ENCODE data around the gene EXOC3L1.

Gene EXOC3L1, protein sequence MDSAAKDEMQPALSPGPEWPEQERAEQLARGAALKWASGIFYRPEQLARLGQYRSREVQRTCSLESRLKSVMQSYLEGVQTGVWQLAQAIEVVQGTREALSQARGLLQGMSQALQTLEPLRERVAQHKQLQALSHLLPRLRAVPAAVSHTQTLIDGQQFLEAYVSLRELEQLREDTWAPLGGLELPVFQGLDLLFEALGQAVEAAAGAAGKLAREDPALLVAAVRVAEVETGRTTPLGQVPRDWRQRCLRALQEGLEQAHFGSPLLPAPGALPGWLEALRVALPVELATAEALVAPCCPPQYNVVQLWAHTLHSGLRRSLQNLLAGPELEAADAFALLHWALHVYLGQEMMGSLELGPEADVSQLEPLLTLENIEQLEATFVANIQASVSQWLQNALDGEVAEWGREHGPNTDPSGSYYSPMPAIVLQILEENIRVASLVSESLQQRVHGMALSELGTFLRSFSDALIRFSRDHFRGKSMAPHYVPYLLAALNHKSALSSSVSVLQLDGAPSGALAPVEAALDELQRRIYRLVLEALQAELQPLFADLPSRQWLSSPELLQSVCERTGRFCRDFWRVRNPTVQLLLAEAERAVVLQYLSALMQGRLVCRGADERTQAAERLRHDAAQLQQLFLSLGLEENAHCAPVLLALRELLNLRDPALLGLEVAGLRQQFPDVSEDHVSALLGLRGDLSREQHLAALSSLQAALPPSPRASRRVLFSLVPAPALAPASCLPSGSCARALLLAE
- 0 reads per million in 2 donors for total RNA-seq

DNA sequence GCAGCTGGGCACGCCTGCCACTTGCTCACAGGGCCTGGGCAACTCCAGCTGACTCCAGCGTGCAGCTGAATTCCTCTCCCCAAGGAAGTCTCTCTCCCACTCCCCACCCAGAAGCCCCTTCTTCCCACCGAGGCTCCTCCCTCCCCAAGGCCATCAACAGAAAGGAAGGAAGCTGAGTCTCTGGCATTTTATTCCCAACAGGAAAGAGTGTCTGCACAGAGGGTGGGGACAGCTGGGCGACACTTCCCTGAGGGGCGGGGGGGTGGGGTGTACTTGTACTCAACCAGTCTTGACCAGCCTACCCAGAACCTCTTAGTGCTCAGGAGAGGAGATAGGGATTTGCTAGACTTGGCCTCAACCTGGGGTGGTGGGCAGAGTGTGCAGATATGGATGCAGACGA, at the start of gene EXOC3L1:
Gene EXOC3L1, minus strand, starts transcription at position 96 of the 400 bp plus-strand sequence. CDS start 460 bp downstream, outside the sequence.
- DNase-seq: no peak

DNA sequence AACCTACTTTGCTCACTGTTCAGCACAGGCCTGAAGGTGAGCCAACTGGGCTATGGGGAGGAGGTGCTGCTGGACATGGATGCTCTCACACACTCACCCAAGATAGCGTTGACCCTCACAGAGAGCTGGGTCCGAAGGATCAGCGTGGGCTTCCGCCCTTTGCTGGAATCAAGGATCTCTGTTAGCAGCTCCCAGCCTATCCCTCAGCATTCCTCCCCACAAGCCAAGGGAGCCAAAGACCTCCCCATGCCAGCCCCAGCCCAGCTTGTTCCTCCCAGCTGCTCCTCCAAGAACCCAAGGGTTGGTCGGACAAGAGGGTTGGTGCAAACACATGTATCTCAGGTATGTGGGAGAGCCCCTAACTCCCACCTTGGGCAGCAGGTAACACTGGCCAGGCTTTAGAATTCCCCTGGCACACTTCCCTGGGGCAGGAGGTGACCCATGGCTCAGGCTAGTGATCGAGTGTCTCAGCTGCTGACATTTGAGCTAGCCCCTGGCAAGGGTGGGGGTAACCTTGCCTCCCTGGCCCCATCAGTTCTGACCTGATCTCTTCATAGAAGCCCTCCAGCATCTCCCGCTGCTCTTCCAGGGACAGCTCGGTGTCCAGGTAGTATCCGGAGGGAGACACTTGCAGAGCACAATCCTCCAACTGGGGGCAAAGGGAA, 49.0 kb upstream of the EXOC3L1 start:
- DNase-seq: no peak

DNA sequence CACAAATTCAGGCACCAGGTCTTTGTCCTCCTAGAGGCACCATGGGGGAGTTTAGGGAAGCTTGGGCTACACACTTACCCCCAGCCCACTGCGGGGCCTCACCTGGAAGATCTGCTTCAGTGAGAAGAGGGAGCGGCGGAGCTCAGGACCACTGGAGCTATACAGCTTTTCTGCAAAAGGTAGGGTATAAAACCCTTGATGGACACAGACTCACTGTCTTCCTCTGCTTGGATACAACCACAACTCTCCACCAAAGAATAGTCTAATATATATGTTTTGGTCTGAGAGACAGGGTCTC, 48.3 kb upstream of the EXOC3L1 start:
- DNase-seq: no peak

DNA sequence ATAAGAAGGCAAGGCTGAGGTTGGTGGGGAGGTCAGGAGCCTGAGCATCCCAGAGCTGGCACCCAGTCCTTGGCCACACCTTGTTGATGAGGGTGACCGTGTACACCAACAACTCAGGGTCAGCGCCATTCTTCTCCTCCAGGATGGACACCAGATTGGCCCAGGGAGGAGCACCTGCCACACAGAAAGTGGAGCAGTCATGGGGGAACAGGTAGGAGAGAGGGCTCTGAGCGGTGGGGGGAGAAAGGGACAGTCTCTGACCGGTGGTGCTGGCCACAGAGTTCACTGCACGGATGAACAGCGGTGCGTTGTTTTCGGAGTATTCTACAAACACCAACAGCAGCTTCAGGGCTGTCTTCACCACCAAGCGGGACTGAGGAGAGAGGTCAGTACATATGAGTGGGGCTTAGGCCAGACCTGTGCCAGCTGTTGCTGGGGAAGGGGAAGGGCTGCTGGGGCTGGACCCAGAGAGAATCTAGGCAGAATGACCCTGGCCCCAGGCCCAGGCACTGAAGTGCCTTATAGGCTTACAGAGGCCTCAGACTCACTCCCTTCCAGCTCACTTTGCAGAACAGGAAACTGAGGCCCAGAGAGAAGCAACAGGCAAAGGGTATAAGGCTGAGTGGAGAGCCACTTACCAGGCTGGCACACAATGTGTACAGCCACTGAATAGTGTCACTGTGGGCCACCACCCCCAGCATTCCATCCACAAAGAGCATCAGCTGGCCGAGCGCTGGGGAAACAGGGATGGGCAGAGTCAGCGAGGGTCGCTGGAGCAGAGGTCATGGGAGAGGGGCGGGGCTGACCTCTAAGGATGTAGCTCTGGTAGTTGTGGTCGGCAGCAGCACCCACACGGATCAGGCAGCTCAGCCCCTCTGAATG, 47.7 kb upstream of the EXOC3L1 start:
- DNase-seq: no peak

DNA sequence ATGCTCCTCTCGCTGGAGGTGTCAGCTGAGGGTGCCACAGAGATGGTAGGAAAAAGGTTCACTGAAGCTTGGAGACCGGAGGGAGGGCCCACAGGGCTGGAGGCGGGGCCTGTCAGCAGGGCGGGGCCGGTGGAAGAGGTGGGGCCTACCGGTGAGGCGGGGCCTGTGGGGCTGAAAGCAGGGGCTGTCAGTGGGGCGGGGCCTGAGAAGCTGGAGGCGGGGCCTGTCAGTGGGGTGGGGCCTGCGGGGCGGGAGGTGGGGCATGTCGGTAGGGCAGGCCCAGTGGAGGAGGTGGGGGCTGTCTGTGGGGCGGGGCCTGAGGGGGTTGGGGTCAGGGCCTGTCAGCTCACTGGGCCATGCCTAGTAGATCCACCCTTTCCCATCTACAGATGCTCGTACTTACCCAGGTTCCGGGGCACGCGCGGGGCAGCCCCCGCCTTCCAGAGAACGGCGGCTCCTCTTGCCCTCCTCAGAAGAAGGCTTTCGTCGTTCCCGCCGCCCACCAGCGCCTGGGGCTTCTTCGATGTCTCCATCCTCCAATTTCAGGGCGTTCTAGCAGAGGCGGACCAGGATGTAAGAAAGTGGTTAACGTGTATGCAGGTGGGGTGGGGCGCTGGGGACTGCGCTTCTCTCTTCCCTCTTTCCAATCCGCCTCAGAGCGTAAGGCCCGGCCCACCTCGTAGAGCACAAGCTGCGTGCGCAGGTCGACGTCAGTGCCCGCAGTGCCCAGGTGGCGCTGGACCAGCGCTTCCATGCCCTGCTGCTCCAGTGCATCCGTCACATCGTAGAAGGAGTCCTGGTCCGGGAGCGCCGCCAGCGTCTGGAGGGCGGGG, 46.8 kb upstream of the EXOC3L1 start:
- peak; percentile 77 for DNase-seq

DNA sequence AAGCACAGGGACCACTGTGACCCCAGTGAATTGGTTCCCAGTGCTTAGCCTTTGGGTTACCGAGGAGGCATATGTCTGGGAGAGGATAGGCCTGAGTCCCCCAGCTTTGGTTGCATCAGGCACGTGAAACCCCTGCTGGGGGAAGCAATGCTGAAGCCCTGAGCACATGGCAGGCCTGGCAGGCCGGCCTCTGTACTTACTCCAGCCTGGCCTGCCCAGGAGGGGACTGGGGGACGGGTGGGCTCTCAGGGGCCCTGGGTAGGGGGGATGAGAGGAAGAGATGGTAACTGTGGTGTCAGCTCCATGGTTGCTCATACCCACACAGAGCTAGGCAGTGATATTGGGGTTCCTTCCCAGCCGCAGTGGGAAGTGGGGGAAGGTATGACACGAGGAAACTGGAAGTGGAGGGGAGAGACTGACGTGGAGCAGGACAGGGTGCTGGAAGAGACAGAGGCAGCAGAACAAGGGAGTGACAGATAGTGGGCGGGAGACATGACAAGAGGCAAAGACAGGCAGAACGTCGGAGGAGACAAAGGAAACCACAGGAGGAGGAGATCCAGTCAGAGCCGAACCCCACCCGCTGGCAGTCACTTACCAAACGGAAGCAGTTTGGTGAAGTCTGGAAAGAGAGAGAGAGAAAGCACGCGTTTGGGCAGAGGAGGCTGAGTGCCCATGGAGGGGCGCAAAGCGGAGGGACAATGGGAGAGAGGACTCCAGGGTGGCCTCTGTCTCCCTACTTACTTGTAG, 46.1 kb upstream of the EXOC3L1 start:
- DNase-seq: peak; percentile 53

DNA sequence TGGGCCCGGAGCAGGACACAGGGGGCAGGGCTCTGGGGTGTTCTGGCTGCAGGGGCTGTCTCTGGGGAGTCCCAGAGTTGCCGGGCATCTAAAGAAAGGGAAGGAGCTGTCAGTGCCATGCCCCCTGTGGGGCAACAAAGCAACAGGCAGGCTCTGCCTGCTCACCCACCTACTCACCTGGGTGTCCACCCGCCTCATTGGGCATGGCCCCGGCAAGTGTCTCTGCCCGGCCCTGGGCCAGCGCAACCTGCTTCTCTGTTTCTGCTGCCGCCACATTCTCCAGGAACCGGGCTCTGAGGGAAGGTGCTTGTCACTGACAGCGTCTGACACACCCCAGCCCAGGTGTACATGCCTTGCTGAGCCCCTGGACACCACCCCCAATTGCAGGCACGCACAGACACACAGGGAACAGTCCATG, 44.3 kb upstream of the EXOC3L1 start:
- no peak for DNase-seq

DNA sequence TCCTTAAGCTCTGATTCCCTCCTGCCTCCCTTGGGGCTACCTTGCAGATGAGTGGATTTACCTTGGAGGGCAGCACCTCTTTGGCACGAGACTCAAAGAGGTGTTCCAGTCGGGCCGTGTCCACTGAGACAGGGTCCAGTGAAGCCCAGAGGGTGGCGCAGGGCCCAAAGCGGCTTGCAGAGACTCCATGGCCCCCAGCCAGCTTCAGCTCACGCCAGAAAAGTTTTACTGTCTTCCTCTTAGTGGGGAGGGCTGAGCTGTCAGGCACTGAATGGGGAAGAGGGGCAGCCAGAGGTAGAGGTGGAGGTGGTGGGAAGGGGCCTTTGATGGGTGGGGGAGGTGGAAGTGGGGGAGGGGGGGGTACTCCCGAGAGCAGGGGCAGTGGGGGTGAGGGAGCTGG, 43.7 kb upstream of the EXOC3L1 start:
- DNase-seq: no peak

DNA sequence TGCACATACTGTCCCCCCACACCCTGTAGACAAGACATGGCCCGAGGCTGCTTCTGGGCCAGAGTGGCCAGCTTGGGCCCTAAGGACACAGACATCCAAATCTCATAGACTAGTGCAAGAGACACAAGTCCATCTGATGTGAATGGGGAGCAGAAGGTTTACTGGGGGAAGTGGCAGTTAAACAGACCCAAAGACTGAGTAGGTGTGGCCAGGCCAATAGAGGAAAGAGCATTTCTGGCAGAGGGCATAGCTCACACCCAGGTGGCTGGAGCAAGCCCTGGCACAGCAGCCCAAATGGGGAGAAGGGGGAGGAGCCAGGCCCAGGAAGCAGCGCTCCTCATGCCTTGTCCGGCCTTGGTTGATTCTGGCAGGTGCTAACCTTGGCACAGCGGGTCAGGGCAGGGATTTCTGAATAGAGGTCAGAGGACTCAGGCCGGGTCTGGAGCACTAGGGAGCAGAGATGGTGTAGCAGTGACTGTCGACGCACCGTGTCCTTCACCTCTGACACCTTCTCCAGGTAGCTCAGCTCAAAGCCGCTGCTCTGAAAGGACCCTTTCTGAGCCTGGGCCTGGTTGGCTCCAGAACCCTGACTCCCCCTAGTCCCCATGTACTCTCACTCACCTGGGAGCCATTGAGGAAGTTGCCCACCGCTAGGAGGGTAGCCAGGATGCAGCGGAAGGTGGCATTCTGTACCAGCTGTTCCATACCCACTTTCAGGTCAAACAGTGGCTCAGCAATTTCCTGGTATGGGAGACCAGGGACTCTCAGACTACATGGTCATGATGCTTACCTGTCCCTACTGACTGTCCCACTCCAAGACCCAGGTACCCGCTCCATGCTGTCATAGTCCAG, 41.1 kb upstream of the EXOC3L1 start:
- no peak for DNase-seq

DNA sequence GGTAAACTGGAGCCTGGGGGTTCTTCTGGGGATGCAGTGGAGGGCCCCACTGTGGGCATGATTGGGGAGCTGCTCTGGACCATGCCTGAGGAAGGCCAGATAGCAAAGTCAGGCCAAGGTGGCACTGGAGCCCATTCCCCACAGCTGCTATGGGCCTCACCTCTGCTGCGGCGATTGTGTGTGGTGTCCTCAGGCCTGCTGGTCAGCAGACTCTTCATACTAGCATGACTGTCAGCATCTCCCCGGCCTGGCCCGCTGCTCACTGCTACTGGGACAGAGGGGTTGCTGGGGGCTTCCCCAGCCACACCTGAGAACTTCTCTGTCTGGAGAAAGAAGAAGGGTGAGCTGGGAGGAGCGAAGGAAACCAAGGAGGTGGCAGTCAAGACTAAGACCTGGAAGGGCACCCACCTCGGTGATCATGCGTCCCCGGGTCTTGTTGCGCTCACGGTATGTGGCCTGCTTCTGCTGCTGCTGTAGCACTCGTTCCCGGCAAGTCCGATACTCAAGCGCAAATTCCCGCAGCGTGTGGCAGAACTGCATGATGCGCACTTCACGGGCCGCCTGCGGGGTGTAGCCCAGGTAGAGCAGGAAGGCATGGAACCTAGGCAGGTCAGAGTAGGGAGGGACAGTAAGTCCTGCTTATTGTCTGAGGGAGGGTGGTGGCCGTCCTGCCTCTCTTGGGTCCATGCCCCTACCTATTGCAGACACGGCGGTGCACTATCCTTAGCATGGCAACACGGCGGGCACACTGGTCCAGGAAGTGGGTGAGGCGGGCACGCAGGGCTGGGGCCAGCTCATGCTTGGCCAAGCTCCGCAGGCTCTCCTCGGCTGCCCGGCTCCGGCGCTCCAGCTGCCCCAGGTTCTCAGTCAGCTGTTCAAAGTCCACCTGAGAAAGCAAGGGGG, 40.2 kb upstream of the EXOC3L1 start:
- DNase-seq: no peak

DNA sequence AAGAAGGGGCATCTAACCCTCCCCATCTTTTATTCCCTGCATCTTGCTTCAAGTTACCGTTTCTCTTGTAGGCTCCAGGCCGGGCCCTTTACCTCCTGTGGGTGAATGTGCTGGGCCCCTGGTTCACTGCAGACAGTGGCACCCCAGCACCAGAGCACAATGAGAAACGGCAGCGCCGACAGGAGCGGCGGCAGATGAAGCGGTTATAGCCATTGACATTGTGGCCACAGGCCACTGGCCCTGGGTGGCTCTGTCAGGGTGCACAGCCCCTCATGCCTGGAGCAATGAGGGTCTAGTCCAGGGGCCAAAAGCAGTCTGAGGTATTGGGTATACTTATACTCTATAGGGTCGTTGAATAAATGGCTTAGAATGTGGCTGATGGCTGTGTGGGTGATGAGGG, 39.0 kb upstream of the EXOC3L1 start:
- DNase-seq: no peak

DNA sequence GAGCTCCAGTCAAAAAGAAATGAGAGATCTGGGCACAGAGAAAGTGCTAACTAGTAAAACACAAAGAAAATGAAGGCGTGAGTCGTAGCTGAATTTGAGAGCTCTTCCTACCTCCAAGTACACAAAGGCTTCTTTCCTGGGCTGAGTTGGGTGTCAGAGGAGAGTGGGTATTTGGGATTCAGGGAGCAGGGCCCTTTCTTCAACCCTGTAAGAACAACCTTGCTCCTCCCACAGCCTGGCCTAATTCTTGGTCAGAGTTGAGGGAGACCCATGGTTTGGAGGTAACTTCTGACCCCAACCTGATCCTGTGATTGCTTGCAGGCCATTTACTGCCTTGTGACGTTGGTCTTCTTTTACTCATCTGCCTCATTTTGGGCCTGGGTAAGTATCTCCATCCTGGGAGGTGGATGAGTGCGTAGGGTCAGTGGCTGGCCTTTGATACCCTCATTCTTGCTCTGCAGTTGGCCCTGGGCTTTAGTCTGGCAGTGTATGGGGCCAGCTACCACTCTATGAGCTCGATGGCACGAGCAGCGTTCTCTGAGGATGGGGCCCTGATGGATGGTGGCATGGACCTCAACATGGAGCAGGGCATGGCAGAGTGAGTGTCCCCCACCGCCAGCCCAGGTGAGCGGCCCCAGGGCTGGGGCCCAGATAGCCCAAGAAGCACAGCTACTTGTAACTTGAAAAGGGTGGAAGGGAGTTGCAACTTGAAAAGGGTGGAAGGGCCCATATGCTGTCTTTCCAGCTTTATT, 38.3 kb upstream of the EXOC3L1 start:
- no peak for DNase-seq

DNA sequence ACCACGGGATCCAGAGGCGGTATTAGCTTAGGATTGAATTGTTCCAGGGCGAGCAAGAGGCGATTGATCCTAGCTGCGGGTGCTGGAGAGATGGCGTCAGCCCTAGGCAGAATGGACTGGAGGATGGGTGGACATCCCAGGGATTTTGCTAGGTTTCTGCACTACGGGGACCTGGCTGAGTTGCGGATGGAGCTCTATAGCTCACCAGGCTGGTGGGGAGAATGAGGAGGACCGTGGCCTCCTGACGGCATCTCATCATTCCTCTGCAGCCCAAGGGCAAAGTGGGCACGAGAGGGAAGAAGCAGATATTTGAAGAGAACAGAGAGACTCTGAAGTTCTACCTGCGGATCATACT, 37.6 kb upstream of the EXOC3L1 start:
- DNase-seq: no peak

DNA sequence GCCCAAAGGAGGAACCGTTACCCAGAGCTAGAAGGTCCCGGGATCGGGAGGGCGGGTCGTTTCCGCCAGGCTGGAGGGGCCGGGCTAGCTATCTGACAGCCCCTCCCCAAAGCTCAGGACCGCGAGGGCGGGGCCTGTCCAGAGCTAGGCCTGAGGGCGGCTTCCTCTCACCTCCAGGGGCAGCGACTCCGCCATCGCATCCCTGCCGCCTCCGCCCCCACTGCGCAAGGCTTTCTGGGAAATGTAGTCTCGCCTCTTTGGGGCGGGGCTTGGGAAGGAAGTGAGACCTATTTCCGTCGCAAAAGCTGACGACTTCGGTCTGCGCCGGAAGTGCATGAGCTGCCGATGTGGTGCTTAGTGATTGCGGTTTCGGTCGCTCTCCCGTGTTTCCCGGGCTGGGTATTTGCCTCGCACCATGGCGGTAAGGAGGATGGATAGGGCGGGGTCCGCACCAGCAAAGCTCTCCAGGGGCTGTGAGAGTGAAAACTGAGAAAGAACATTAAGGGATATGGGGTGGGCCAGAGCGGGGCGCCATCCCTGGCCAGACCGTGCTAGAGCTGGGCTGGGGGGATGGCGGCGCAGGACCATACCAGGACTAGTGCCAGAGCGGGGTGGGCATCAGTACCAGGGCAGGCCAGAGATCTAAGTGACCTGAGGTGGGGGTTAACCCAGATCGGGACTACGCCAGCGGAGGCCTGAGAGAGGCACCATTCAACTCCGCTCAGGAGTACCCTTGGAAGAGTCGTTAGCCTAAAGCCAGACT, 37.0 kb upstream of the EXOC3L1 start, which contains the start of gene TMEM208:
Gene TMEM208, plus strand, starts transcription at position 327 of the 763 bp plus-strand sequence. Its CDS starts 89 bp downstream, at position 416.
- DNase-seq: peak; percentile 99

DNA sequence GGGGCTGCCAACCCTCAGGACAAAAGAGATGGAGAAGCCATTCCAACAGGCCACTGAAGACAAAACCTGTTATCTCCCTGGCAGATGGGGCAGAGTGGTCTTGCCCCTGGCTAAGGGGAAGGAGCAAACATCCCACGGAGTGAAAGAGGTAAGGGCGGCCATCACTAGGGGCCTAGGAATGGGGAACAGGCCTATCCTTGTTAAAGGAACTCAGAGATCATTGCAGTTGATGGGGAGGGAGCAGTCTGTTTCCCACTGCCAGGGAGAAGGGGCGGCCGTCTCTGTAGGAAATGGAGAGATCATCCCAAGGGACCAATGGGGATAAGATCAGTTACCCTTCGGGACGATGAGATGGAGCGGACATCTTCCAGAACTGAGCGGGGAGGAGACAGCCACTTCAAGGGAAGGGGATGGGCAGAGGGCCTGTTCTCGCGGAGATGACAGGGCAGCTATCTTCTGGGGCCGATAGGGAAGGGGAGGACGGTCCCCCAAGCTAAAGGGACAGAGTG, 36.4 kb upstream of the EXOC3L1 start:
- no peak for DNase-seq

DNA sequence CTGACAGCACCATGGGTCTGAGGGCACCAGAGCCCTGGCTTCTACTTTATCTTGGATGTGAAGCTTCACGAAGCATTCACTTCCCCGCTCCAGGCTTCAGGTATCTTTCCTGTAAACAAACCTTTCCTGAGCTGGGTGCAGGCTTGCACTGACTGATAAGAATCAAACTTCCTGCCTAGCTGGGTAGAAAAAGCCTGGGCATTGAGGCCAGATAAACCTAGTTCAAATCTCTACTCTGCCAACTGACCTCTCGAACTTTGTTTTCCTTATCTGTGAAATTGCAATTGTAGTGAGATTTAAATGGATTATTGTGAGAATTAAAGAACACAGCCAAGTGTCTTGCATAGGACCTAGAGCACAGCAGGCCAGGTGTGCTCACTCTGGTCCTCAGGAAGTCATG, 34.1 kb upstream of the EXOC3L1 start:
- no peak for DNase-seq

Data from T-helper 9 cell (primary cell).